CD4-positive, alpha-beta T cell treated with Interleukin-2 at 100 ng/mL for 4 hours (primary cell): ENCODE measurements around the gene EPHB2.
"Not testable (repeated sequence)": the region's sequence is repeated elsewhere in the genome, so short reads cannot be mapped to it uniquely, and the experiment has no call there.

Source experiments
- DNase-seq: peaks from one replicate; pipeline ENCODE4 v3.0.0-alpha.2; 2020; ENCODE audit warnings: low spot score

EPHB2 gene

DNA sequence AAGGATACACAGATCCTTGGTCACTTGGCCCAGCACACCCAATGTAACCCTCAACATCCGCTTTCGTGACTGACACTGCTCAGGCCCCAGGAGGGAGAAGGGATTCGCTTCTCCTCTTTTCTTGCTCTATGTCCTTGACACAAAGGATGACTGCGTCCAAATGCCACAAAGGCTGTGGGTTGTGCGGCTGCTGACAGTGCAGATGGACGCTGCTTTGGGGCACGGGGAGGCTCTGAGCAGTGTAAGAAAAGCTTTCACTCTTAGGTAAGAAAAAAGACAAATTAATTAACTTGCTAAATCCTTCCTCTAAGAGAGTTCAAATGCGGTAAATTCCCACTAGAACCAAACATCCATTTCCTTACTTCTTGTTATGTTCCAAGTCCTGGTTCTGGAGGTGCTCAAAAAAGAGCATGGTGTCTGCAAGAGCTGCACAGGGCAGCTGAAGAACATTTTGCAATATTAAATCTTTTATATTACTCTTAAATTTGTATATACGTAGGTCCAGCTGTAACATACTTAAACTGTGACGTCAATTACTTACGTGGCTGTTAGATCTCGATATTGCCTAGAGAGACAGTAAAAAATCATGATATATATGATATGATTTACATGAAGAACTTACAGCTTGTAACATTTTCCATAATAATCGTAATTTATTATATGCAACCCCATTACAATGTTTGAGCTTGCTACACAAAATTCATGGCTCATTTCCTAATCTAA, 19.4 kb upstream of the EPHB2 start:
- DNase-seq, result no peak

DNA sequence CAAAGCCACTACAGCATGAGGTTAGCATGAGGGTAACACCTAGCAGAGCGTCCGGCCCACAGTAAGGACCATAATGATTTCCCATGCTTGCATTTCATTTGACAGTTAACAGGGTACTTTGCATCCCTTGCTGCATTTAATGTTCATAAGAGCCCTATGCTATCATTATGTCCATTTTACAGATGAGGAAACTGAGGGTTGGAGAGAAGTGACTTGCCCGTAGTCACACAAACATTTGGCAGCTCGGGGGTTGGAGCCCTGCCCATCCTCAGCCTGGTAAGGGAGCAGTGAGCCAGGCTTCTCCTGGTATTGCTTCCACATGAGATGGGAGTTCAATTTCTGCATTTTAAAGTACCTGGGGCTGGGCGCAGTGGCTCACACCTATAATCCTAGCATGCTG, 16.5 kb upstream of the EPHB2 start:
- no peak for DNase-seq

DNA sequence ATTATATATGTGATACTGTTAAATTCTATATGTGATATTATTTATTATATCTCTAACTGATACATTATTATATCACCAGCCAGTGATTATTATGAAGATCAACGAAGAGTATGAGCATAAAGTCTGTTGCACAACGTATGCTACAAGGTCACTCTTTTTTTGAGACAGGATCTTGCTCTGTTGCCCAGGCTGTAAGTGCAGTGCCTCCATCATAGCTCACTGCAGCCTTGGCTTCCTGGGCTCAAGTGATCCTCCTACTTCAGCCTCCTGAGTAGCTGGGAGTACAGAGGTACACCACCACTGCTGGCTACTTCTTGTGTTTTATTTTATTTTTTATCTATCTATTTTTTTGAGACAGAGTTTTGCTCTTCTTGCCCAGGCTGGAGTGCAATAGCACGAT, 14.0 kb upstream of the EPHB2 start:
- no peak for DNase-seq

DNA sequence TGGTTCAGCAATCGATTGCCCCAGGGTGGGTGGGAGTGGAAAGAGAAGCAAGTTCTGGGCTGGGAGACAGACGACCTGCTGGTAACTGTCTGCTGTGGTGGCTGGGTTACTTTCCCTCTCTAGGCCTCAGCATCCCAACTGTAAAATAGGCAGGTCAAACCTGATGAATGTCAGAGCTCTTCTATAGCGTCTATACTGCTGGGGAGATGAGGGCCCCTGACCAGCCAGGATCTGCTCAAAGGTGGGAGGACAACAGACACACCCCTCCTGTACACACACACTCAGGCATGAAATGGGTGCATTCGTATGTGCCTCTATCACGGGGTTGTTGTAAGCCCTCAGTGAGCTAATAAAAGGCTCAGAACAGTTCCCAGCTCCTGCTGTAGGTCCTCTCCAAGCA, 12.7 kb upstream of the EPHB2 start:
- DNase-seq, result no peak

- no peak for DNase-seq
These were observed 10.7 kb upstream of the EPHB2 start for GRCh38 chr1:22699681-22700520.

DNA sequence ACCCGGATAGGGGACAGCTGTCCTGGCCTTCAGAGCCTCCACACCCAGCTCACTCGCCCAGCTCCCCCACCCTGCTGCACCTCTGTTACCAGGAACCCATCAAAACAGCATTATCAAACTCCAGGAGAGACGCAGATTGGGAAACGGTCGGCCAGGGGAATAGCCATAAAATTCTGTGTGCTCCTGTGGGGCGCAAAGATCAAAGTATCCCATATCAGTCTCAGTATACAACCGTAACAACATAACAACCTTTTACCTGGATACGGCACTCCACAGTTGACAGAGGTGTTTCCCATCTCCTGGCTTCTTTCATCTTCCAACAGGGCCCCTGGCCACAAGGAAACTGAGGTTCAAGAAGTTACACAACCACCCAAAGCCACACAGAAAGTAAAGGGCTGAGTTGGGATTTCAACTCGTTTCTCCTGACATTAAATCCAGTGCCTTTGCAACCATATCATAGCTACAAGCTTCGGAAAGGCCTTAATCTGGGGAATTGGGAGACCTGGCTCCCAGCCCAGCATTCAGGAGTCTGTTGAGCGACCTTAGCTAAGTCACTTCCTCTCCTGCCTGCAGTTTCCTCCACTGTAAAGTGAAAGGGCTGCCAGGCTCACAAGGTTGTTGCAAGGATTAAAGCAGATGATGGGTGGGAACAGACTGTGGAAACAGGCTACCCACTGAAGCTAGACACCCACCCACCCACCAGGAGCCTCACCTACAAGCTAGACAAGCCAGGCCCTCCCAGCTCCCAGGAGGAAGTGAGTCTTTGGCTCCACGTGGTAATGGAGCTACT, 8.1 kb upstream of the EPHB2 start:
- DNase-seq, result no peak

DNA sequence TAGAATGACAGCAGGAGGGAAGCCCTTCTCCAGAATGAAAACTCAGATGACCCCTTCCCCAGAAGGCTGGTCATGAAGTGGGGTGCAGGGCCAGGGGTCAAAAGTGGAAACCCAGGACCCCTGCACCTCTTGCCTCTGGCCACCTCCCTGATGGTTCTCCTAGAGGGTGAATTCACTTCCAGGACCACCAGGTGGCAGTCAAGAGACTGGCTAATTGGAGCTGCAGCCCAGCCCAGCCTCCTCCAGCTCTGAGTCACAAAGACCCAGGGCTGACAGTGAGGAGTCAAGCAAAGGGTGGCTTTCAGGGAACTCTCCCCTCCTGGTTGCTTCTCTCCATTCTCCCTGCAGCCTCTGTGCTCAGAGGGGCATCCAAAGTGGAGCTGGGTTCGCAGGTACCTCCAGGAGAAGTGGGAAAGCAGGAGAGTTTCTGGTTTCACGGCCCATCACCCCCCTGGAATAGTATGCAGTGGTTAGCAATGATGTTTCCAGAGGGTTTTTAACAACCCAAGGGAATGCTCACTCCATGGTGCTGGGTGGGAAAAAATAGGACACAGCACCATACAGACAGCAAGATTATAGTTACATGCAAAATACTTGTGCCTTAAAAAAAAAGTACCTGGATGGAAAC, 6.1 kb upstream of the EPHB2 start:
- DNase-seq, result peak; percentile 69

- DNase-seq, result no peak
These were observed 5.1 kb upstream of the EPHB2 start for GRCh38 chr1:22705586-22705985.

DNA sequence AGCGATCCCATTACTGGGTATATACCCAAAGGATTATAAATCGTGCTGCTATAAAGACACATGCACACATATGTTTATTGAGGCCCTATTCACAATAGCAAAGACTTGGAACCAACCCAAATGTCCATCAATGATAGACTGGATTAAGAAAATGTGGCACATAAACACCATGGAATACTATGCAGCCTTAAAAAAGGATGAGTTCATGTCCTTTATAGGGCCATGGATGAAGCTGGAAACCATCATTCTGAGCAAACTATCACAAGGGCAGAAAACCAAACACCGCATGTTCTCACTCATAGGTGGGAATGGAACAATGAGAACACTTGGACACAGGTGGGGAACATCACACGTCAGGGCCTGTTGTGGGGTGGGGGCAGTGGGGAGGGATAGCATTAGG, 4.5 kb upstream of the EPHB2 start:
- DNase-seq, result not testable (repeated sequence)

DNA sequence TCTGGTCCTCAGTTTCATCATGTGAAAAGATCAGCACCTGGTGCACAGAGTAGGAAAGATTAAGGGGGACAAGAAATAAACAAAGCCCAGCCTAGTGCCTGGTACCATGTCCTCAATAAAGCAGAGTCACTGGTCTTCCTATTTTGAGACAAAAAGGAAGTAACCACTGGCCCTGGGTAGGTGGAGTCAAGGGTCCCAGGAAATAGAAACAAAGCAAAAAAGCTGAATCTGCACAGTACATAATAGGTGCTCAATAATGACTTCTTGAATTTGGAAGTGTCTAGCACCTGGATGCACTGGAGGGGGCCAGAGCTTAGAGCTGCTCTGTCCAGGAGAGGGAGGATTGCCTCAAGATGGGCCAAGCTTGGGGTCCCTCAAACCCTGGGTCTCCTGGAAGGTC, 1.9 kb upstream of the EPHB2 start:
- DNase-seq, result no peak

DNA sequence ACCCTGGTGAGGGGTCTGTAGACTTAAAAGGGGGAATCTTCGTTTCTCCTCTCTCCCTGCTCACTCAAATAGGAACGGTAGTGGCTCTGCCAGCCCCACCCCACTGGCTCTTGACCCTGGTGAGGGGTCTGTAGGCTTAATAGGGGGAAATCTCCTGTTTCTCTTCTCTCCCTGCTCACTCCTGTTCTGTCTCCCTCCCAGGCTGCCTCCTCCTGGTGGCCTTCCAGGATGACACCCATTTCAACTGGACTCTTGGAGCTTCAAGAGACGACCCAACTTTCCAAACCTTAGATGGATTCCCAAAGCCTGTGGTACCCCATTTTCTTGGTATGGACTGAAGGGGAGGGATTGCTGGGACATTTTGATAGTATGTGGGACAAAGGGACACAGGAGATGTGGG, 1.4 kb upstream of the EPHB2 start:
- no peak for DNase-seq

DNA sequence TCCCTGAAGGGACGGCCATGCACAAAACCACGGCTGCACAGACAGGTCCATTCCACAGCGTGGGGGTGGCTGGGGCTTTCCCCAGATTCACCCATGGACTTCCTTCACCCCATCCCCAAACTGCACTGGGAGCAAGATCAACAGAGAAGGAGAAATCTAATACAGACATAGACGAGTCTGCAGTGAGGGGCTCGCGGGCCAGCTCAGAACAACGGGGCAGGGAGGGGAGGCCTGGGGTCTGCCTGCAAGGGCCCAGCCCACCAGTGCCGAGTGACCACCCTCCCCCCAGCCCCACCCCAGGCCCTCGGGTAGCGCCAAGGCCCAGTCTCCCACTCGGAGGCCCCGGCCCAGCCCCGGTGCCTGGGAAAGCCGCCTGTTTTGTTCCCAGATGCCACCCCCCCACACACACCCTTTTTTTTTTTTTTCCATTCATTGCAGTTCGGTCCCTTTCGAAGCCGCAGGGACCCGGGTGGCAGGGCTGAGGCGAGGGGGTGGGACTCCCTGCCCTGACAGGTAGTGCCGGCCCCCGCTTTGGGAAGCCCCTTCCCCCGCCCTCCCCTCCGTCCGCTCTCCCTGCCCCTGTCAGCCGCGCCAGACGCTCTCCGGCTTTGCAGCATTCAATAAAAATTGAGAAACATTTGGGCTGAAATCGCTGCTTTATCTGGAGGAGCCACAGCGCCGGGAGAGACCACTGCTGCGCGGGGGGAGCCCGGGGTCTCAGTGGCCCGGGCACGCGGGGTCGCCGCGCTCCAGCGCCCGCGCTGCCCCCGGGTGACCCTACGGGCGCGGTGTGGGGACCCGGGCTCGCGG, 543 bp upstream of the EPHB2 start:
- DNase-seq, result peak; percentile 14

DNA sequence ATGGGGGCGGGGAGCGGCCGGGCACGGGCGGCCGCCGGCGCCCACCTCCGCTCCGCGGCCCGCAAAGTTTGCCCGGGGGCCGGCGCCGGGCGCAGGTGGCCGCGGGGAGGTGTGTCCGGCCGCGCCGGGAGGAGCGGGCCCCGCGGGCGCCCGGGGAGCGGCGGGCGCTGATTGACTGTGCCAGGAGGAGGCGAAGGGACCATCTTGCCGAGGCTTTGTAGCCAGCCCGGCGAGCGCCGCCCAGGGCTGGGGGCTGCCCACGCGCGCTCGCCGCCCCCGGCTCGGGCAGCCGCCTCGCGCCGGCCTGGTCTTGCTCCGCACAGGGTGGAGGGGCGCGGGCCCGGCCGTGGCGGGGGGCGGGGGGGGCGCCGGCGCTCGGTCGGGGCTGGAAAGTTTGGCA, 432 bp downstream of the EPHB2 start:
- DNase-seq, result no peak

DNA sequence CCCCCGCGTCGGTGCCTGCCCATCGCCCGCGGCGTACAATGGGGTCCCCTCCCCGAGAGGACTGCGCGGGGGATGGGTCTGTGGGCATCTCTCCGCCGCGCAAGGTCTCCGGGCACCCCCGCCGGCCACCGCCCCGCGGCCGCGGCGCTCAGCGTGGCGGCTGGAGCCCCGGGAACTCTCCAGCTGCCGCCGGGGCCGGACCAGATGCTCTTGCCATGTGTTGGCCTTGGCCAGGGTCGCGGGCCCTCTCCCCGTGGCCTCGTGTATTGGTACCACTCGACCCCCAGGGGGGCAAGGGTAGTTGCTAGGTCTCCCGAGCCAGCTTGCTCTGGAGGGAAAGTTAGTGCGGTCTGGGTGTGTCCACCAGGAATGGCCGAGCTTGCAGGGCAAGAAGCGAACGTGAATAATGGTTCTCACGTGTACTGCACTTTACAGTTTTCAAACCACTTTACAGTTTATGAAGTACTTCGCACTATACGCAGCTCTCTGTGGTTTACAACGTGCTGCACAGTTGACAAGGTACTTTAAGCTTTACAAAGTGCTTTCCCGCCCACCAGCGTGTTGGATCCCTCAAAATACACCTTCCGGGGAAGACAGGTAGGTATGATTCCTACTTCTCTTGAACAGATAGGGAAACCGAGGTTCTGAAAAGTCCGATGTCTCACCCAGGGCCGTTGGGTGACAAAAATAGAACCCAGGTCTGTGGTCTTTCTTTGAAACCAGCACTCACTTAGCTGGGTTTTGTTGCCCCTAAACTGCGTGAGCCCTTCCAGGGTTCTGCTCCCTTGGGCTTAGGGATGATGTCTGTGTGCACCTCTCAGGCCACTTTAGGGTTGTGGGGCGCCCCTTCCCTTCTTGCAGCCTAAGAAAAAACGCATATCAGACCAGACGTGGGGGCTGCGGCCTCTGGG, 1.2 kb downstream of the EPHB2 start:
- DNase-seq, result no peak

GRCh38 chr1:22712502-22713271, 2.0 kb downstream of the EPHB2 start:
- DNase-seq, result no peak

GRCh38 chr1:22714455-22714854, 3.8 kb downstream of the EPHB2 start:
- no peak for DNase-seq

- DNase-seq, result no peak
These were observed 6.6 kb downstream of the EPHB2 start for GRCh38 chr1:22717037-22717760.

GRCh38 chr1:22721122-22721873, 10.7 kb downstream of the EPHB2 start:
- DNase-seq, result no peak
